SW 1271 (cell line): ENCODE results near the gene RAVER2.

Experiments
- DNase-seq, 2 experiments: peaks; one replicate each; lab custom pipeline; 2025; lab: John Stamatoyannopoulos, UW

The RAVER2 gene

GRCh38 chr1:64847666-64848065 is 102.8 kb downstream of the RAVER2 start:
- DNase-seq = no peak

DNA sequence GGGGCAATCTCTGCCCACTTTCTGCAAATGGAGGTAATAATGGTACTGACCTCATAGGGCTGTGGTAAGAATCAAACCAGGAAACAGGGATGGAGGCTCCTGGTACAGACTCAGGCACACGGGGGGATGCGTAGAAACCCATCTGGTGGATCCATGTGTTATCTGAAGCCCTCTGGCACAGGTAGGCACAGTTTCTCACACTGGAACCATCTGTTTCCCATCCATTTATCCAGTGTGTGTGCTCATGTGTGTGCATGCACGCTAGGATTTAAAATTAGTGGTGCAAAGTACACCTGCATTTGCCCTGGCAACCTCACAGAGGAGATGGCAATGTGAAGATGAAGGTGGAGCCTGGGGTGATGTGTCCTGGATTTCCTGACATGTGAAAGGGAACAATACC is 103.3 kb downstream of the RAVER2 start:
- no peak for DNase-seq

DNA sequence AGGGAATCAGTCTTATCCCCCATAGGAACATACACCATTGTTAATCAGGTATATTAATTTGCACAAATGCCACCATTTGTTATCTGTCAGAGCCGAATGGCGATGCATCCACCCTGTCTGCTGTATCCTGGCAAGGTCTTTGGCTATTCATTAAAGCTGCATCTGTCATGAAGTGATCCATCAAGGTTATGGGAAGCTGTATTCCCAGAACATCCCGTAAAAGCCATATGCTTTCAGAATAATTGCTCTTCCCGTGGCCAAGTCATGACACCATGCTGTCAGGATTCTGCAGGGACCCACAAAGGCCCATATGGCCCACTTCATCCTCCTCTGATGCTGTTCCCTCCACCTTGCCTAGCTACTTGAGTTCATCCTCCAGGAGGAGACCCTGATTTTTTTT is 103.9 kb downstream of the RAVER2 start:
- DNase-seq = no peak

DNA sequence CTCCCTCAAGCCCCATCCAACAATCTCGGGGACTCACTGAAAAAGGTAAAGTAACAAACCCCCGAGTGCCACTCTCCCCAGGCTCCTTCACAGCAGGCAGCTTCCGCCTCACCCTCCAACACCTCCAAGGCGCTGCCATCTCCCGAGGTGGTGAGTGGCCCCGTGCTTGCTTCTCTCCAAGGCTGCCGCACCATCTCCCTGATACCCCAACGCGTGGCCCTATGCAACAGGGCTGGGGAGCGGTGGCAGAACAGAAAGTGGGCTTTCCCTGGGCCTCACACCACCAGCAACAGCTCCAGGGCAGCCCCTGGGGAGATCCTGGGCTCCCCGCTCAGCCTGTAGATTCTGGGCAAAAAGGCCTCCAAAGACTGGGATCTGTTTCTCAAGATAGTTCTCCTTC is 105.1 kb downstream of the RAVER2 start:
- DNase-seq = no peak

- no peak for DNase-seq
These were observed 106.0 kb downstream of the RAVER2 start for GRCh38 chr1:64850846-64851245.

DNA sequence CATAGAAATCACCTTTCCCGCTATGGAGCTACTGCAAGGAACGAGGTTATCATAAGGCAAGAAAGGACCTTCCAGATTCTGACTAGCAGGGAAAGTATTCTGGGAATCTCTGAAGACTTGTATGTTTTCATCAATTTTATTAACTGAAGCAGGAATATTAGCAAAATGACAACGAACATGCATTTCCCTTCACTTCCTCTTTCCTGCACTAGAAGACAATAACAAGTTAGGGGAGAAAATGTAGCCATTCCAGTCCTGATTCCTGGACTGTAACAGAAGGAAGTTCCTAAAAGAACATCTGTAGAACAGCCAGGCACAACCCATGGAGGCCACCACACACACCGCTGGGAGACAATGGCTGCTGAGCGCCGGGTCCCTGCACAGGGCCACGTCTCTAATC is 106.8 kb downstream of the RAVER2 start:
- no peak for DNase-seq

GRCh38 chr1:64854674-64855073 is 109.8 kb downstream of the RAVER2 start:
- no peak for DNase-seq

GRCh38 chr1:64855557-64855956 is 110.7 kb downstream of the RAVER2 start:
- DNase-seq = no peak

DNA sequence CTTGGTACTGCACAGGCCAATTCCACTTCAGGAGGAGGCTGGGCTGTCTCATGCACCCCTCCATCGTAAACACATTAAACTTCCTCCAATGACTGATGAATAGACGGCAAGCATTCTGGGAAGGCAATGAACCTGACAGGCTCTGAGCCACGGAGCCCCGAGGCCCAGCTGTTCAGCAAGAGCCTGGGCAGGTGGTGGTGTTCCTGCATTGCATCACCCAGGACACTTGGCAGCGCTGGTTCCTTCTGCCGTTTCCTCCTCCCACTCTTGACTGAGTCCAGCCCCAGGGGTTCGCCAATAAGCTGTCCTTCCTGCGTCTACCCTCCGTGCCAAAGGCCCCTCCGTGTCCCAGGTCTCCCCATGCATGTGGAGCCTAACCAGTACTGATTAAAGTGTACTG is 111.7 kb downstream of the RAVER2 start:
- no peak for DNase-seq

- DNase-seq = no peak
These were observed 112.5 kb downstream of the RAVER2 start for GRCh38 chr1:64857347-64857746.

GRCh38 chr1:64861611-64862010 is 116.7 kb downstream of the RAVER2 start:
- DNase-seq = peak in 1 of 2 experiments; percentile 14

DNA sequence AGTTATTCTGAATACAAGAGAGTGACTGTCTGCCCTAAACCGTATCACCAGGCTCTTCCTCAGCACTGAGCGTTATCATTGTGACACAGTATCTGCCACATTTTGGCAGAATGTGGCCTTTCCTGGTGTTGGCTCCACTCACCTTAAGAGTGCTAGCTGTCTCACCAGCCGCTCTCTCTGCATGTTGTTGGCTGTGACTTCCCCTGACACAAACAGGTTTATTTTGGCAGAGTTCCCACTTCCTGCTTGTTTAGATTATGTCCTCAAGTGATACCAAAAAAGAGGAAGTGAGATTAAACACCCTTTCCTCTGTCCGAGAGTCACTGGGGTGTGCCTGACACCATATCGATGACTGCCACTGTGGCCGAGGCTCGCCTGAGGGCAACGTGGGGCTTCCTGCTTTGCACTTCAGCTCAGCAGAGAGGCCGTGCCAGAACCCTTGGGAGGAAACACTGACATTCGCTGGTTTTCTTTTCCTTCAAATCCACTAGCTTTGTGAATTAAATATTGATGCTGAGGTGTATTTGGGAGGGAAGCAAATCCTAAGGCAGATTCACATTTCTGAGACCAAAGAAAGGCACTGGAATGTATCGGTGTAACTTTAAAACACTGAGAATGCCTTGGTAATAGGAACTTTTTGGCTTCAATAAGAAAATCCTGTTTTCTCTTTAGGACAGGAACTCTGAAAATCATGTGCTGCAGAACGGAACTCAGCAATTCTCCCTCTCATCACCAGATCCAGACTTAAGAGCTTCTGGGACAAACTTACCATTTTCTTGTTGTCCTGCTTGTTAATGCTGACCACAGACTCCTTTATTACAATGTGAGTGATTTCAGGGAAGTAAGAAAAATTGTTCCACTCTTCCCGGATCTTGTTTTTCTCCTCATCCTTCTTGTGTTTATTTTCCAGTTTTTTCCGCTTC is 119.4 kb downstream of the RAVER2 start:
- DNase-seq = no peak

DNA sequence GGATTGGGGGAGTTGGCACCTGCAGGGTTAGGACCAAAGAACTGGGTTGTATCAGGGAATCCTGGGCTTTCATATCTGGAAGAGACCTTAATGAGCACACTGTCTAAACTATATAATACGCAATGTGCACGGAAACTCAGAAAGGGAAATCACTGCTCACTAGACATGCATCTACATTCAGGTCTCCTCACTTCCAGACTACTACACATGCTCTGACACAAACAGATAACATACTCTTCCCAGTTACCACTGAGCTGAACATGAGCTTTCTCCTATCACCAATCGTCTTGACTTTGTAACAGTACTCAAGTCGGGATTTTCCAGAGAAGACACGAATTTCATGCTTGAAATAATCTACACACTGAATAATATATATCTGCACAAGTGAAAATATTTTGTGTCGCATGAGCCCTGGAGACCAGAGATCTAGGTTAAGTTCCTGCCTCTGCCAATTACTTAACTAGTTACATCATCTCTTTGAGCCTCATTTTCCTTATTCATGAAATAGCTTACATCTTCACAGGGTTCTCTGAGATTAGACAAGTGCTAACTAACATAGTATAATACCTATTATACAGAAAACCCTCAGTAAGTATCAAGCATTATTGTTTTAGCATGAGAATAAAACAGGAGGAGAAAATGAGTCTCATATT is 120.4 kb downstream of the RAVER2 start:
- no peak for DNase-seq

DNA sequence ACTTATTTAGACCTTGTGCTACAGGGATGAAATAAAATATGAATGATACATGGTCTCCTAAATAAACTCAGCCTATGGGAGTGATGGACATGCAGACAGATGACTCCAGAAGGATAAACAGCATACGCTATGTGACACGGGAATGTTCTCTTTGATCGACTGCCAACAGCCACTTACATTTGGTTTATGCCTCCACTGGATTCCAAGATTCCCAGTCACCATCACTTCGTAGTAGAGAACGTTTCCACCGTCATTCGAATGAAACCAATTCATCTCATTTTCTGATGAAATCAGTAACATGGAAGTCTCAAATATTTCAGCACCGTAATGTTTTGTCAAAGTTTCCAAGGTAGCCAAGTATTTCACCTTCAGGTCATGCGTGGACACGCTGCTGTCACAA is 121.8 kb downstream of the RAVER2 start:
- no peak for DNase-seq

DNA sequence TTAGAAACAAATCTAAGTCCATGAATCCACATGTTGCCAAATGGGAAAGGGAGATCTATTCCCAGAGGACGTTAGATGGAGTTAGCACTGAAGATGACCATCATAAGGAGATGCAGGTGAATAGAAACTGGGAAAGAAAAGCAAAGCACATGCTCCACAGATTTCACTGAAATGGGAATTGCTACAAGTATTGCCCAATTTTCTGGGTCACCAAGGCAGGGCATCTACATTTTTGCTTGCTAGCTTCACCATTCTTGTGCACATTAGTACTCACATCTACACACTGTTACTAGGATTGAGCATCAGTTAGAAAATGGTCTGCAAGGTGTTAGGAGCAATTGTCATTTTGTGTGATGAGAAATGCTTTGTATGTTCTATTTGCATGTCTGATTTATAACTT is 122.4 kb downstream of the RAVER2 start:
- DNase-seq = no peak

- no peak for DNase-seq
These were observed 126.4 kb downstream of the RAVER2 start for GRCh38 chr1:64871256-64871655.

- no peak for DNase-seq
These were observed 127.2 kb downstream of the RAVER2 start for GRCh38 chr1:64872067-64872466.

- DNase-seq = no peak
These were observed 128.7 kb downstream of the RAVER2 start for GRCh38 chr1:64873576-64873975.

DNA sequence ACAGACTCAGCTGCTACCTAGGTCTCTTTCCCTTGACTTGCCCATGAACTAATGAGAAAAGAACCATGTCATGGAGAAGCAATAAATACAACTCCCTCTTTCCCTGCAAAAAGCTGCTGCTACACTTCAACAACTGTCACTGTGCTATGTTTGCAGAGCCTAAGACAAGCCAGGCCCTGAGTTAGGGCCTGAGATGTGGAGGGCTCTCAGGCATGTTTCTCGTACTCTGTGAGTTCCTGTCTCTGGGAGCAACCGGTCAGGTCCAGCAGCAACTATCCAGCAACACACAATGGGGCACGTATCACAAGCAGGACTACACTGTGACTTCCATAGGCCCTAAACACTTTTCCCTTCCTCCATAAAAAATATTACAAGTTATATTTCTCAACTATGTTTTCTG is 129.8 kb downstream of the RAVER2 start:
- DNase-seq = no peak

- no peak for DNase-seq
These were observed 130.2 kb downstream of the RAVER2 start for GRCh38 chr1:64875101-64875500.

DNA sequence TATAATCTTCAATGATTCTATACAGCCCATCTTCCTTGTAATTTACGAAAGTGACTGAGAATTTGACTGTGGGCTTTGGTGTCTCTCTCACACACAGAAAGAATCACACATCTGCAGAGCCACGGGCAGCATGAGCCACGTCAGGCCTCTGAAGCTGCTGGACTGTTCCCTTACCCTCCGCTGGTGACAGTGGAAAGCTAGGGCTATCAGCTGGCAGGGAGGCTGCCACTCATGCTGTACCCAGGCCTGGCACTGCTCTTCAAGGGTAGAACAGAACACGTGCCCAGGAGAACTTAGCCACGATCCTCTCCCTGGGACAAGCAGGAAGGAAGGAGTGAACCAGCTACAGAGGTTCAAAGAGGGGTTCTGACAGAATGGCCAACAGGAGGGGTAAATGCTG is 130.7 kb downstream of the RAVER2 start:
- no peak for DNase-seq

GRCh38 chr1:64877151-64877550 is 132.3 kb downstream of the RAVER2 start:
- no peak for DNase-seq

GRCh38 chr1:64877598-64877997 is 132.7 kb downstream of the RAVER2 start:
- DNase-seq = no peak

DNA sequence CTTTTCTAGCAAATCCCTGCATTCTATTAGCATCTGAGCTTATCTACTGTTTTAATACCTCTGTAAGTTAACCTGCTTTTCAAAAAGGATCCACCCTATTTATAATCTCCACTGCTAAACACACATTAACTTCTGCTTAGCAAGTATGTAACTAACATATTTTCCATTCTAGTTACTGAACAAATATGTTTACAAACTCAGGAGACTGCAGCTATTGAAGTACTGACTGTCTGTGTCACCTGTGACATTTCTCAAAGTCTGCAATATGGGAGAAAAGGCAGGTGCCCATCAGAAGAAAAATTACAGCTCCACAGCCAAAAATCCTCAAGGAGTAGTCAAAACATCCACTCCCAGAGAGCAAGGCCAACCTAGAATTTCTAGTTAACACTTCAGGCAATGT is 133.2 kb downstream of the RAVER2 start:
- DNase-seq = no peak
